ENCODE results near the gene RGS21. TPM values are rescaled to one million over a fixed set of nuclear protein-coding genes. Genes with fewer than 3 reads are reported as not detected.

The RGS21 gene
- total RNA-seq, 1 donor, result not detected

Other genes with a start within 250 kb of the RGS21 start
- not detected in 2 replicates for gene RGS18, start 158.5 kb upstream of the RGS21 start, total RNA-seq